SW480 (cell line): ENCODE measurements around the gene JCAD.
"Not testable (repeated sequence)": the region's sequence is repeated elsewhere in the genome, so short reads cannot be mapped to it uniquely, and the experiment has no call there.

Source experiments
- DNase-seq: peaks from one replicate; pipeline ENCODE4 v3.0.0-alpha.2; 2016; ENCODE audit warnings: low spot score

Gene JCAD

GRCh38 chr10:29987471-29987870 lies 71.9 kb downstream of the JCAD start:
- no peak for DNase-seq

- no peak for DNase-seq
Measured at GRCh38 chr10:29982997-29983648, 76.3 kb downstream of the JCAD start.

DNA sequence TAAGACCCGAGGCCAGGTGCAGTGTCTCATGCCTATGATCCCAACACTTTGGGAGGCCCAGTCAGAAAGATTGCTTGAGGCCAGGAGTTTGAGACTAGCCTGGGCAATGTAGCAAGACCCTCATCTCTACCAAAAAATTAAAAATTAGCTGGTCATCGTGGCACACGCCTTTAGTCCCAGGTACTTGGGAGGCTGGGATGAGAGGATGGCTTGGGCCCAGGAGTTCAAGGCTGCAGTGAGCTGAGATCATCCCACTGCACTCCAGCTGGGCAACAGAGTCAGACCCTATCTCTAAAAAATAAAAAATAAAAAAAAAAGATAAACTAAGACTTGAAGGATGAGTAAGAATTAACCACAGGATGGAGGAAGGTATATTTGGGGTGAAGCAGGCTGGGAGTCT lies 77.9 kb downstream of the JCAD start:
- no peak for DNase-seq

GRCh38 chr10:29980084-29980483 lies 79.3 kb downstream of the JCAD start:
- no peak for DNase-seq

GRCh38 chr10:29979421-29979779 lies 80.0 kb downstream of the JCAD start:
- not testable (repeated sequence) for DNase-seq

GRCh38 chr10:29977171-29977570 lies 82.2 kb downstream of the JCAD start:
- no peak for DNase-seq

- no peak for DNase-seq
Measured at GRCh38 chr10:29976134-29976533, 83.3 kb downstream of the JCAD start.

DNA sequence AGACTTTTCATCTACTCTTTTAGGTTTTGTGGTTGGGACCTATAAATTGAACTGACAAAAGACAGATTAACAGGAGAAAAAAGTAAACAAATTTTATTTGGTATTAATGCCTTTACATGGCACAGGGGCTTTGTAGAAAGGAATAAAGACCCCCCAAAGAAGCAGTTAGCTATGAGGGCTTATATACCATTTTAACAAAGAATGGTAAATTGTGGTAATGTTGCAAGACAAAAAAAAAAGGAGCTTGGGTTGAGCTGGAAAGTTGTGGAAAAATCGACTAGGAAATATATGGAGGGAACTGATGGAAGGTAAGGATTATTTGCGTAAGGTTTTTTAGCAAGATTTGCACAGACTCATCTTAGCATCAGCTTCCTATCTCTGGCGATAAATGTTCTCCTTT lies 84.6 kb downstream of the JCAD start:
- DNase-seq: no peak

DNA sequence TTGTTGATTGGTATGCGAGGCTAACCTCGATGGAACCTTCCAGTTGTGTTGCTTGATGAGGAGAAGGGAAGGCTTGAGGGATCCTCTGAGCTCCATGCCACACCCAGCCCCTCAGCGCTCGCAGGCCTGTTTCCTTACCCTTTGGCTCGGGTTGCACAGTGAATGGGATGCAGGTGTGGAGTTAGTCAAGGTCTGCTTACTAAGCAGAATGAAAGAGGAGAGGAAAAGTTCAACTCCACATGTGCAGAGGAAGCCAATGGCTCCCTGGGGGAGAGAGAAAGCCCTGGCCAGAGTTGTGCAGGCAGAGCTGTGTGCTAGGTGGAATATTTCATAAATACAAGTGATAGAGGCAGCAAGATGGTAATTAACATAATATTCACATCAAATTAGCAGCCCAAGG lies 85.5 kb downstream of the JCAD start:
- DNase-seq: no peak

DNA sequence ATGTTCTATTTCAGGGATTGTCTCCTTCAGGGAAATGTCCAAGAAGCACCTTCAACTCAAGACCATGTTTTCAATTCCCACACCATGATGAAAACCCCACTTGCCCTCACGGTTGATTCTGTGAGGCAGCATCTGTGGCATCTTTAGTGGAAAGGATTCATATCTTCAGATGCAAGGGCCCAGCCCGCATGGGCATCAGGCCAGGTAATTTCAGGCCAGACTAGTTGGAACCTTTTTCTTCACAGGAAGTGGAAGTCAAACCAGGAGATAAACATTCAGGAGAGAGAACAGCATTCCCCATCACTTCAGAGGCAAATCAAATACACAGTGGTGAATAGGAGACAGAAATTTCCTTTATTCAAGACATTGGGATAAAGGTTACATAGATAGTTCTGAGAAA lies 88.8 kb downstream of the JCAD start:
- no peak for DNase-seq

- no peak for DNase-seq
Measured at GRCh38 chr10:29970012-29970396, 89.4 kb downstream of the JCAD start.

GRCh38 chr10:29969255-29970011 lies 90.0 kb downstream of the JCAD start:
- no peak for DNase-seq

DNA sequence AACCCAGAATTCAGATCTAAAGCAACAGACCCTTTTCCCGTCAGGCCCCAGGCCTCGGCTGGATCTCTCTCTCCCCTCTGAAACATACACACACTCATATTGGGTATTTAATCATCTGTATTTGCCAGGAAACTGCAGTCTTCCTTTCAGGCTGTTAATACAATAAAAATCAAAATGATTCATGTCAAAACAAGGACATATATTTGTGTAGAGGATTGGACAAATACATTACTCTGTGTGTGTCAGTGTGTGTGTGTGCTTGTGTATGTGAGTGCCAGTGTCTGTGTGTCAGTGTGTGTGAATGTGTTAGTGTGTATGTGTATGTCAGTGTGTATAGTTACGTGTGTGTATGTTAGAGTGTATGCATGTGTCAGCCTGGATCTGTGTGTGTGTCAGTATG lies 90.8 kb downstream of the JCAD start:
- no peak for DNase-seq

DNA sequence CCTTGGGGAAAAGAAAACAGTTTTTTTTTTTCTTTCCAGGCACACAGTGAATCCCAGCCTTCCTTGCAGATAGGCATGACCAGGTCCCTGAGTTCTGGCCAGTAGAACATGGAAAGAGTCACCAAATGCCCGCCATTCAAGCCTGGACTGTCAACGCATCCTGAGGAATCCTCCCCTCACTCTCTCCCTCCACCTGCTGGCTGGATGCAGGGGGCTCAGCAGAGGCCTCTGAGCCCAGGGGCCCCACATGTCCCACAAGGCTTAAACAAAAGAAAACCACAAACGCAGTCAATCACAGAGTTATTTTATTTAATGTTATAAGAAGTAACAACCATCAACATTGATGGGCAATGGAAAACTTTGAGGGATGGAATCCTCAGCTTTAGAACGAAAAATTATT lies 93.1 kb downstream of the JCAD start:
- no peak for DNase-seq
